Activated T-helper 9 cell treated with anti-CD3 and anti-CD28 coated beads, Interleukin-2, amount 50 U/mL, for 16 hours (primary cell): ENCODE measurements around the gene RHD.
"Not testable (repeated sequence)": the region's sequence is repeated elsewhere in the genome, so short reads cannot be mapped to it uniquely, and the experiment has no call there.

Source experiments
- DNase-seq: peaks from one replicate; pipeline ENCODE4 v3.0.0-alpha.2; 2020; ENCODE audit warnings: low read depth

Gene RHD

GRCh38 chr1:25257196-25257595 lies 15.1 kb upstream of the RHD start:
- DNase-seq = no peak

GRCh38 chr1:25259813-25260212 lies 12.5 kb upstream of the RHD start:
- DNase-seq = not testable (repeated sequence)

GRCh38 chr1:25260336-25260735 lies 12.0 kb upstream of the RHD start:
- DNase-seq = not testable (repeated sequence)

- not testable (repeated sequence) for DNase-seq
Measured at GRCh38 chr1:25266554-25267287, 5.6 kb upstream of the RHD start.

GRCh38 chr1:25267288-25268142 lies 4.8 kb upstream of the RHD start:
- peak; percentile 88 for DNase-seq

GRCh38 chr1:25268143-25268760 lies 4.1 kb upstream of the RHD start:
- not testable (repeated sequence) for DNase-seq

- DNase-seq = not testable (repeated sequence)
Measured at GRCh38 chr1:25275648-25276047, 3.3 kb downstream of the RHD start.

- not testable (repeated sequence) for DNase-seq
Measured at GRCh38 chr1:25277295-25277694, 5.0 kb downstream of the RHD start.

GRCh38 chr1:25278358-25278757 lies 6.0 kb downstream of the RHD start:
- DNase-seq = not testable (repeated sequence)

- DNase-seq = not testable (repeated sequence)
Measured at GRCh38 chr1:25278790-25279189, 6.5 kb downstream of the RHD start.

GRCh38 chr1:25279693-25280111 lies 7.4 kb downstream of the RHD start:
- DNase-seq = not testable (repeated sequence)

- DNase-seq = not testable (repeated sequence)
Measured at GRCh38 chr1:25285862-25286261, 13.6 kb downstream of the RHD start.

GRCh38 chr1:25287164-25287563 lies 14.9 kb downstream of the RHD start:
- DNase-seq = not testable (repeated sequence)

- not testable (repeated sequence) for DNase-seq
Measured at GRCh38 chr1:25288573-25289101, 16.3 kb downstream of the RHD start.

GRCh38 chr1:25290043-25290442 lies 17.7 kb downstream of the RHD start:
- DNase-seq = not testable (repeated sequence)

GRCh38 chr1:25293426-25293825 lies 21.1 kb downstream of the RHD start:
- DNase-seq = not testable (repeated sequence)

- not testable (repeated sequence) for DNase-seq
Measured at GRCh38 chr1:25294889-25295826, 22.8 kb downstream of the RHD start.

- DNase-seq = not testable (repeated sequence)
Measured at GRCh38 chr1:25296501-25296900, 24.2 kb downstream of the RHD start.

GRCh38 chr1:25300729-25301128 lies 28.4 kb downstream of the RHD start:
- DNase-seq = not testable (repeated sequence)

- DNase-seq = not testable (repeated sequence)
Measured at GRCh38 chr1:25302330-25302729, 30.0 kb downstream of the RHD start.

- not testable (repeated sequence) for DNase-seq
Measured at GRCh38 chr1:25304936-25305335, 32.6 kb downstream of the RHD start.
